WTC11 (cell line): ENCODE measurements around the gene PTPRF. TPM values are rescaled to one million over a fixed set of nuclear protein-coding genes. Genes with fewer than 3 reads are reported as not detected.
A peak's percentile ranks its signal among the peaks of the same experiment; 100 is the strongest.

Experiments used
- ATAC-seq: fragments of 200-7000 bp; cut with Tn5 transposase; 2 replicates; pipeline ENCODE4 v1.10.0; 2021; ENCODE audit warnings: mild to moderate bottlenecking, moderate library complexity
- Bru-seq: library from RNA; stranded (reverse); fragments of 400-500 nt; gene quantifications from one replicate; lab custom pipeline; 2021; lab: Mats Ljungman, UMichigan
- CTCF ChIA-PET: fragments of 300-600 bp; sonication (Branson Sonifier 250); formaldehyde crosslinking; loops from one replicate; lab custom pipeline; 2021; ENCODE audit warnings: antibody characterized with exemption; lab: Charles Lee
- POLR2A ChIA-PET: fragments of 350-600 bp; sonication (Branson Sonifier 250); formaldehyde crosslinking; loops from one replicate; lab custom pipeline; 2021; ENCODE audit warnings: antibody characterized with exemption; lab: Charles Lee
- DNase-seq: peaks from one replicate; pipeline ENCODE4 v3.0.0; 2021; ENCODE audit warnings: low spot score
- H3K27ac Mint-ChIP-seq: 2 replicates; pipeline ENCODE4 v1.8.0; 2021; ENCODE audit warnings: mixed read lengths
- H3K27me3 Mint-ChIP-seq: 2 replicates; pipeline ENCODE4 v1.8.0; 2021; ENCODE audit warnings: low read depth, mild to moderate bottlenecking, moderate library complexity, mixed read lengths
- H3K36me3 Mint-ChIP-seq: 2 replicates; pipeline ENCODE4 v1.8.0; 2021; ENCODE audit warnings: mixed read lengths
- H3K4me1 Mint-ChIP-seq: 2 replicates; pipeline ENCODE4 v1.8.0; 2022; ENCODE audit warnings: mixed read lengths
- H3K4me3 Mint-ChIP-seq: 2 replicates; pipeline ENCODE4 v1.8.0; 2021; ENCODE audit warnings: mild to moderate bottlenecking, moderate library complexity, mixed read lengths
- H3K9me3 Mint-ChIP-seq: 2 replicates; pipeline ENCODE4 v1.8.0; 2021; ENCODE audit warnings: mixed read lengths
- CREM ChIP-seq: sonication (generic); formaldehyde crosslinking; IDR thresholded peaks from 2 replicates; pipeline ENCODE4 v1.8.1; 2022; ENCODE audit warnings: mild to moderate bottlenecking, missing genetic modification reagents, moderate library complexity
- ESRRA ChIP-seq: sonication (generic); formaldehyde crosslinking; IDR thresholded peaks from 2 replicates; pipeline ENCODE4 v1.8.1; 2022; ENCODE audit warnings: mild to moderate bottlenecking, missing genetic modification reagents, borderline replicate concordance
- ETV6 ChIP-seq: sonication (generic); formaldehyde crosslinking; IDR thresholded peaks from 2 replicates; pipeline ENCODE4 v1.8.1; 2022; ENCODE audit warnings: mild to moderate bottlenecking, missing genetic modification reagents
- FOXJ3 ChIP-seq: sonication (generic); formaldehyde crosslinking; IDR thresholded peaks from 2 replicates; pipeline ENCODE4 v1.9.0; 2021; ENCODE audit warnings: missing genetic modification reagents, mild to moderate bottlenecking, borderline replicate concordance
- FOXP1 ChIP-seq: sonication (generic); formaldehyde crosslinking; IDR thresholded peaks from 2 replicates; pipeline ENCODE4 v1.8.0; 2022; ENCODE audit warnings: missing genetic modification reagents, mild to moderate bottlenecking, moderate library complexity, borderline replicate concordance
- HMGA2 ChIP-seq: fragments of 250-450 bp; sonication (Bioruptor Pico); IDR thresholded peaks from 2 replicates; pipeline ENCODE4 v1.4.0; 2021; ENCODE audit warnings: mild to moderate bottlenecking, moderate library complexity
- IRF2 ChIP-seq: sonication (generic); formaldehyde crosslinking; IDR thresholded peaks from 2 replicates; pipeline ENCODE4 v1.8.0; 2022; ENCODE audit warnings: low read depth, missing genetic modification reagents, borderline replicate concordance
- NR3C1 ChIP-seq: sonication (generic); formaldehyde crosslinking; conservative IDR thresholded peaks from 2 replicates; pipeline ENCODE4 v1.8.1; 2023; ENCODE audit warnings: low read depth, mild to moderate bottlenecking, missing genetic modification reagents
- RORB ChIP-seq: fragments of 250-450 bp; sonication (Bioruptor Pico); IDR thresholded peaks from 2 replicates; pipeline ENCODE4 v1.9.0; 2021; ENCODE audit warnings: mild to moderate bottlenecking
- SOX15 ChIP-seq: fragments of 250-450 bp; sonication (Bioruptor Pico); IDR thresholded peaks from 2 replicates; pipeline ENCODE4 v1.9.0; 2021; ENCODE audit warnings: mild to moderate bottlenecking
- SP1 ChIP-seq: sonication (generic); formaldehyde crosslinking; conservative IDR thresholded peaks from 2 replicates; pipeline ENCODE4 v1.8.1; 2022; ENCODE audit warnings: missing genetic modification reagents
- ZNF219 ChIP-seq: sonication (generic); formaldehyde crosslinking; IDR thresholded peaks from 2 replicates; pipeline ENCODE4 v1.8.0; 2023; ENCODE audit warnings: missing genetic modification reagents, mild to moderate bottlenecking, borderline replicate concordance
- ZNF263 ChIP-seq: sonication (generic); formaldehyde crosslinking; IDR thresholded peaks from 2 replicates; pipeline ENCODE4 v1.8.1; 2022; ENCODE audit warnings: low read depth, mild to moderate bottlenecking, moderate library complexity, missing genetic modification reagents
- ZNF317 ChIP-seq: sonication (generic); formaldehyde crosslinking; IDR thresholded peaks from 2 replicates; pipeline ENCODE4 v1.8.1; 2023; ENCODE audit warnings: low read depth, mild to moderate bottlenecking, moderate library complexity, missing genetic modification reagents, borderline replicate concordance
- ZNF416 ChIP-seq: fragments of 250-450 bp; sonication (Bioruptor Pico); IDR thresholded peaks from 2 replicates; pipeline ENCODE4 v1.9.0; 2021; ENCODE audit warnings: mild to moderate bottlenecking, inconsistent platforms
- long read RNA-seq, 3 experiments: library from RNA in 1 of 3; library from capped mRNA in 1 of 3; library from polyadenylated mRNA in 1 of 3; unstranded in 2 of 3; stranded (forward) in 1 of 3; transcript quantifications; one replicate each; pipeline ENCODE4 v2.0.0, GENCODE V29; 2021
- total RNA-seq: library from RNA; stranded (reverse); gene quantifications from 3 replicates; pipeline ENCODE4 v1.2.3, GENCODE V29; 2021
- TF ChIP-seq, protein P1 (sequence below): fragments of 250-450 bp; sonication (Bioruptor Pico); IDR thresholded peaks from 2 replicates; pipeline ENCODE4 v1.9.0; 2021; ENCODE audit warnings: mild to moderate bottlenecking
- TF ChIP-seq, protein P2 (sequence below): fragments of 250-450 bp; sonication (Bioruptor Pico); conservative IDR thresholded peaks from 2 replicates; pipeline ENCODE4 v1.9.0; 2021; ENCODE audit warnings: mild to moderate bottlenecking
- TF ChIP-seq, protein P3 (sequence below): fragments of 250-450 bp; sonication (Bioruptor Pico); IDR thresholded peaks from 2 replicates; pipeline ENCODE4 v1.8.0; 2021; ENCODE audit warnings: mild to moderate bottlenecking
- TF ChIP-seq, protein P4 (sequence below): fragments of 200-600 bp; IDR thresholded peaks from 2 replicates; pipeline ENCODE4 v1.8.0; 2022; ENCODE audit warnings: antibody characterized with exemption
- TF ChIP-seq, protein P5 (sequence below): sonication (generic); formaldehyde crosslinking; IDR thresholded peaks from 2 replicates; pipeline ENCODE4 v1.8.0; 2022; ENCODE audit warnings: mild to moderate bottlenecking, missing genetic modification reagents
- TF ChIP-seq, protein P6 (sequence below): sonication (generic); formaldehyde crosslinking; IDR thresholded peaks from 2 replicates; pipeline ENCODE4 v1.8.1; 2022; ENCODE audit warnings: low read depth, mild to moderate bottlenecking, moderate library complexity, missing genetic modification reagents, borderline replicate concordance

Gene PTPRF
- total RNA-seq: 248 to 295 TPM (median 275 TPM) in 3 replicates
- Bru-seq, nascent RNA: percentile 66 among the genes with signal in this experiment
- long read RNA-seq, experiment 1, full-length matches to known transcripts: 207 of 605 reads
- long read RNA-seq, experiment 1, partial matches to known transcripts: 280 of 605 reads
- long read RNA-seq, experiment 1, other reads (novel, unspliced or antisense): 118 of 605 reads
- long read RNA-seq, experiment 2, full-length matches to known transcripts: 15 of 251 reads
- long read RNA-seq, experiment 2, partial matches to known transcripts: 203 of 251 reads
- long read RNA-seq, experiment 2, other reads (novel, unspliced or antisense): 33 of 251 reads
- long read RNA-seq, experiment 3, partial matches to known transcripts: 5 of 7 reads
- long read RNA-seq, experiment 3, other reads (novel, unspliced or antisense): 2 of 7 reads

DNA sequence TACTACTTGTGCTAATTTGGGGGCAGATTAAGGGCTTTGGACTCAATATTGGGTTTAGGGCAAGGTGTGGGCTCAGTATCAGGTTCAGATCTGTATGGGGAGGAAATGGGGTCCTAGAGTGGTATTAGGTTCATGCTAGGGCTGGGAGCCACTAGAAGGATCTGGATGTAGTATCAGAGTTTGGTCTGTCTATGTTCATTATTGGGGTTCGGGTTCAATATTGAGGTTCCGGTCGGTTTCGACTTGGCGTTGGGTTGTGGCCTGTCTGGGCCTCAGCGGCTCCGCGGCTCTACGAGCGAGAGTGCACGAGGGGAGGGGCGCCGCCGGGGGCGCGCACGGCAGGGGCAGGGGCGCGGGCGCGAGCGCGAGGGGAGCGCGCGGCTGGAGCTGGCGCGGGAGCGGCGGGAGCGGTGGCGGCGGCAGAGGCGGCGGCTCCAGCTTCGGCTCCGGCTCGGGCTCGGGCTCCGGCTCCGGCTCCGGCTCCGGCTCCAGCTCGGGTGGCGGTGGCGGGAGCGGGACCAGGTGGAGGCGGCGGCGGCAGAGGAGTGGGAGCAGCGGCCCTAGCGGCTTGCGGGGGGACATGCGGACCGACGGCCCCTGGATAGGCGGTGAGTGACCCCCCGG is at the start of gene PTPRF:
PTPRF (plus strand) TSS at position 401 of the 624 bp plus-strand sequence. CDS start 14,193 bp downstream, outside the sequence.
- no peaks in the 10 kb centered on the region for H3K9me3 Mint-ChIP-seq
- H3K4me3 Mint-ChIP-seq: peak within 1 kb of the TSS; percentile 95
- peak; percentile 74 for DNase-seq
- H3K27ac Mint-ChIP-seq: peak within 1 kb of the TSS; percentile 97
- ATAC-seq: peak; percentile 36
- CTCF ChIA-PET: interaction anchor here (0.6 to 3.1 kb wide), 12 partner anchors 15 to 458 kb away, joined by 3 to 23 read pairs (median 4); partner anchors contain the start of genes HYI and KDM4A
- no peaks in the 10 kb centered on the region for H3K36me3 Mint-ChIP-seq
- TF ChIP-seq SP1 (CRISPR knock-in tag) (peak; percentile 59), NR3C1 (CRISPR knock-in tag) (no peak), IRF2 (CRISPR knock-in tag) (no peak), FOXP1 (CRISPR knock-in tag) (no peak; the same call in 1 of the 2 replicates), CREM (no peak), ZNF219 (CRISPR knock-in tag) (no peak), HMGA2 (CRISPR knock-in tag) (no peak), ZNF416 (CRISPR knock-in tag) (no peak), RORB (CRISPR knock-in tag) (no peak), ZNF263 (CRISPR knock-in tag) (no peak), ETV6 (CRISPR knock-in tag) (peak; percentile 54; the same call in 1 of the 2 replicates)
- TF ChIP-seq, protein P1, sequence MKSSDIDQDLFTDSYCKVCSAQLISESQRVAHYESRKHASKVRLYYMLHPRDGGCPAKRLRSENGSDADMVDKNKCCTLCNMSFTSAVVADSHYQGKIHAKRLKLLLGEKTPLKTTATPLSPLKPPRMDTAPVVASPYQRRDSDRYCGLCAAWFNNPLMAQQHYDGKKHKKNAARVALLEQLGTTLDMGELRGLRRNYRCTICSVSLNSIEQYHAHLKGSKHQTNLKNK (CRISPR knock-in tag): no peak
- TF ChIP-seq, protein P2, sequence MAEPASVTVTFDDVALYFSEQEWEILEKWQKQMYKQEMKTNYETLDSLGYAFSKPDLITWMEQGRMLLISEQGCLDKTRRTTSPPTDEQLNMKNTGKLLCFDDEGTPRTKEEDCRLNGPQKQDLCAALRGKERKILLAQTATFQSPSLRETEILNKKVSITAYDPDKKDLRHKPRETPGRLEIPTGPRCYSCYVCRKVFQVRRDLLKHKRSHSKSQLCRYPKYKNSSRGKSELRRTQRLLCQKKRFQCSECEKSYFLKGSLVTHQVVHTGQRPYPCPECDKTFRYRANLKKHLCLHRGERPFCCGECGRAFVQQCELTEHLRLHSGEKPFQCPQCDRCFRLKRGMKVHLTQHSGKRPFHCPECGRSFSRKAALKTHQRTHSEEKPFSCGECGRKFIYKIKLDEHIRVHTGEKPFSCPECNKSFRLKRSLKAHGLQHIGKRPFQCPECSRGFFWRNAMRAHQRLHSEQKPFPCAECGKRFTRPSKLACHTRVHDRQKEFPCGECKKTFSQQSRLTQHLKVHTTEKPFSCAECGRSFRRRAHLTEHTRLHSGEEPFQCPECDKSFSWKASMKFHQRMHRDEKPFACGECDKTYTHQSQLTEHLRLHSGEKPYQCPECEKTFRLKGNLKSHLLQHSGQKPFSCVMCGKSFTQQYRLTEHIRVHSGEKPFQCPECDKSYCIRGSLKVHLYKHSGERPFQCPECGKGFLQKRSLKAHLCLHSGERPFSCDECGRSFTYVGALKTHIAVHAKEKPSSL (CRISPR knock-in tag): no peak
- TF ChIP-seq, all 79 proteins: peak for 2
- peaks cover 46% of the 10 kb centered on the region for H3K4me1 Mint-ChIP-seq
- POLR2A ChIA-PET: interaction anchor here (0.9 to 2.0 kb wide), 7 partner anchors 19 to 404 kb away, joined by 3 to 6 read pairs (median 4); partner anchors contain the start of gene KDM4A
- H3K27me3 Mint-ChIP-seq: peaks cover 10% of the 10 kb centered on the region

DNA sequence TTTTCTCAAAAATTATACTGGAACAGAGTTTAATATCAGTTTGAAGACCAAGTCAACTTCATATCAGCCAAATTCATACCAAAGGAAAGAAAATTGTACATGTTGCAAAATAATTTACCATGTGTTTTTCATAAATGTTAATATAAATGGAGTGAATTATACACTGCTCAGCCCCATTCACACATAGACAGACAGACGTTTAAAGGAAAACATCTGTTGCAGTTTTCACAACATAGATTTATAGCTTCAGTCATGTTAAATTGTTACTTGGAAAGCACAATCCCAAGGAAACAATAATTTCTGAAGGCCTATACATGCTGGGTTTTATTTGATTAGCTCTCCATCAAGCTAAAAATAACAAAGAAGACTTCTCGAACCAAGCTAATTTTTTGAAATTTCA is 49.2 kb upstream of the PTPRF start:
- Mint-ChIP-seq H3K9me3 (peaks cover 5% of the 10 kb centered on the region), H3K36me3 (no peaks in the 10 kb centered on the region), H3K4me3 (no peak overlapping the region), H3K27ac (no peak overlapping the region), H3K27me3 (peaks cover 8% of the 10 kb centered on the region), H3K4me1 (no peaks in the 10 kb centered on the region)
- CTCF ChIA-PET: no interaction called here
- TF ChIP-seq FOXJ3 (CRISPR knock-in tag): no peak
- TF ChIP-seq, protein P3, sequence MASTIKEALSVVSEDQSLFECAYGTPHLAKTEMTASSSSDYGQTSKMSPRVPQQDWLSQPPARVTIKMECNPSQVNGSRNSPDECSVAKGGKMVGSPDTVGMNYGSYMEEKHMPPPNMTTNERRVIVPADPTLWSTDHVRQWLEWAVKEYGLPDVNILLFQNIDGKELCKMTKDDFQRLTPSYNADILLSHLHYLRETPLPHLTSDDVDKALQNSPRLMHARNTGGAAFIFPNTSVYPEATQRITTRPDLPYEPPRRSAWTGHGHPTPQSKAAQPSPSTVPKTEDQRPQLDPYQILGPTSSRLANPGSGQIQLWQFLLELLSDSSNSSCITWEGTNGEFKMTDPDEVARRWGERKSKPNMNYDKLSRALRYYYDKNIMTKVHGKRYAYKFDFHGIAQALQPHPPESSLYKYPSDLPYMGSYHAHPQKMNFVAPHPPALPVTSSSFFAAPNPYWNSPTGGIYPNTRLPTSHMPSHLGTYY (CRISPR knock-in tag): no peak
- TF ChIP-seq, protein P4, sequence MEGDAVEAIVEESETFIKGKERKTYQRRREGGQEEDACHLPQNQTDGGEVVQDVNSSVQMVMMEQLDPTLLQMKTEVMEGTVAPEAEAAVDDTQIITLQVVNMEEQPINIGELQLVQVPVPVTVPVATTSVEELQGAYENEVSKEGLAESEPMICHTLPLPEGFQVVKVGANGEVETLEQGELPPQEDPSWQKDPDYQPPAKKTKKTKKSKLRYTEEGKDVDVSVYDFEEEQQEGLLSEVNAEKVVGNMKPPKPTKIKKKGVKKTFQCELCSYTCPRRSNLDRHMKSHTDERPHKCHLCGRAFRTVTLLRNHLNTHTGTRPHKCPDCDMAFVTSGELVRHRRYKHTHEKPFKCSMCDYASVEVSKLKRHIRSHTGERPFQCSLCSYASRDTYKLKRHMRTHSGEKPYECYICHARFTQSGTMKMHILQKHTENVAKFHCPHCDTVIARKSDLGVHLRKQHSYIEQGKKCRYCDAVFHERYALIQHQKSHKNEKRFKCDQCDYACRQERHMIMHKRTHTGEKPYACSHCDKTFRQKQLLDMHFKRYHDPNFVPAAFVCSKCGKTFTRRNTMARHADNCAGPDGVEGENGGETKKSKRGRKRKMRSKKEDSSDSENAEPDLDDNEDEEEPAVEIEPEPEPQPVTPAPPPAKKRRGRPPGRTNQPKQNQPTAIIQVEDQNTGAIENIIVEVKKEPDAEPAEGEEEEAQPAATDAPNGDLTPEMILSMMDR: no peak
- TF ChIP-seq SP1 (CRISPR knock-in tag): no peak
- TF ChIP-seq ZNF317 (CRISPR knock-in tag): no peak
- TF ChIP-seq, protein P5, sequence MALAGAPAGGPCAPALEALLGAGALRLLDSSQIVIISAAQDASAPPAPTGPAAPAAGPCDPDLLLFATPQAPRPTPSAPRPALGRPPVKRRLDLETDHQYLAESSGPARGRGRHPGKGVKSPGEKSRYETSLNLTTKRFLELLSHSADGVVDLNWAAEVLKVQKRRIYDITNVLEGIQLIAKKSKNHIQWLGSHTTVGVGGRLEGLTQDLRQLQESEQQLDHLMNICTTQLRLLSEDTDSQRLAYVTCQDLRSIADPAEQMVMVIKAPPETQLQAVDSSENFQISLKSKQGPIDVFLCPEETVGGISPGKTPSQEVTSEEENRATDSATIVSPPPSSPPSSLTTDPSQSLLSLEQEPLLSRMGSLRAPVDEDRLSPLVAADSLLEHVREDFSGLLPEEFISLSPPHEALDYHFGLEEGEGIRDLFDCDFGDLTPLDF (CRISPR knock-in tag): no peak
- TF ChIP-seq SOX15 (CRISPR knock-in tag): no peak
- TF ChIP-seq, protein P6, sequence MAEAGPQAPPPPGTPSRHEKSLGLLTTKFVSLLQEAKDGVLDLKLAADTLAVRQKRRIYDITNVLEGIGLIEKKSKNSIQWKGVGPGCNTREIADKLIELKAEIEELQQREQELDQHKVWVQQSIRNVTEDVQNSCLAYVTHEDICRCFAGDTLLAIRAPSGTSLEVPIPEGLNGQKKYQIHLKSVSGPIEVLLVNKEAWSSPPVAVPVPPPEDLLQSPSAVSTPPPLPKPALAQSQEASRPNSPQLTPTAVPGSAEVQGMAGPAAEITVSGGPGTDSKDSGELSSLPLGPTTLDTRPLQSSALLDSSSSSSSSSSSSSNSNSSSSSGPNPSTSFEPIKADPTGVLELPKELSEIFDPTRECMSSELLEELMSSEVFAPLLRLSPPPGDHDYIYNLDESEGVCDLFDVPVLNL (CRISPR knock-in tag): no peak
- no peak for TF ChIP-seq ESRRA (CRISPR knock-in tag)
- ATAC-seq: no peak
- no peak for DNase-seq
- POLR2A ChIA-PET: no interaction called here
